ENCODE data around the gene TEKT1.

TEKT1 gene

GRCh38 chr17:6862122-6862521, 30.6 kb upstream of the TEKT1 start:
- no peak overlapping the region for H3K27ac ChIP-seq (ENCODE audit: extremely low read depth, low read depth, low read length)
- ChIA-PET POLR2A (no interaction called here), CTCF (interaction anchor here (0.6 to 5.3 kb wide), 3 partner anchors 8 to 1478 kb away, joined by 3 to 22 read pairs (median 9); no protein-coding TSS in a partner anchor)
- peaks cover 0 to 6% of the 10 kb centered on the region in 2 experiments; a peak in 2 of 3 replicates for H3K36me3 ChIP-seq (ENCODE audit: control insufficient read depth in 2 of 2, insufficient read depth in 1 of 2, low read length in 2 of 2)
- TF ChIP-seq ZNF433 (tag by site-specific recombination; IDR thresholded peaks at IDR 0.05; ENCODE audit: low read depth) (peak; percentile 99), KLF7 (tag by site-specific recombination; IDR thresholded peaks at IDR 0.05; ENCODE audit: borderline replicate concordance) (no peak), ZSCAN18 (tag by site-specific recombination; IDR thresholded peaks at IDR 0.05) (no peak), ZNF248 (tag by site-specific recombination; IDR thresholded peaks at IDR 0.05) (no peak), SP2 (tag by site-specific recombination; IDR thresholded peaks at IDR 0.05) (no peak), PRDM10 (tag by site-specific recombination; IDR thresholded peaks at IDR 0.05) (no peak), SCRT2 (tag by site-specific recombination; IDR thresholded peaks at IDR 0.05) (no peak)
- no peak overlapping the region for H3K4me3 ChIP-seq (ENCODE audit: low read depth, low read length)
- no peaks in the 10 kb centered on the region for H3K4me1 ChIP-seq (ENCODE audit: control insufficient read depth, insufficient read depth, low read length)
- H3K9me3 ChIP-seq (ENCODE audit: control insufficient read depth, insufficient read depth, low read depth, low read length), result no peaks in the 10 kb centered on the region

- H3K36me3 ChIP-seq (ENCODE audit: control insufficient read depth in 2 of 2, insufficient read depth in 1 of 2, low read length in 2 of 2), result 0 out of 3 replicates have a peak, but pooled peaks cover 0 to 3% of the 10 kb centered on the region in 2 experiments
- no peaks in the 10 kb centered on the region for H3K9me3 ChIP-seq (ENCODE audit: control insufficient read depth, insufficient read depth, low read depth, low read length)
- no peak overlapping the region for H3K4me3 ChIP-seq (ENCODE audit: low read depth, low read length)
- no peak for TF ChIP-seq ZNF114 (tag by site-specific recombination; IDR thresholded peaks at IDR 0.05)
- TF ChIP-seq KLF10 (tag by site-specific recombination; IDR thresholded peaks at IDR 0.05), result no peak
- TF ChIP-seq GLIS2 (tag by site-specific recombination; IDR thresholded peaks at IDR 0.05), result no peak
- TF ChIP-seq ZNF16 (tag by site-specific recombination; IDR thresholded peaks at IDR 0.05; ENCODE audit: low read depth), result no peak
- TF ChIP-seq ZSCAN23 (tag by site-specific recombination; IDR thresholded peaks at IDR 0.05), result no peak
- TF ChIP-seq ZNF645 (tag by site-specific recombination; IDR thresholded peaks at IDR 0.05), result no peak
- TF ChIP-seq ZNF280D (tag by site-specific recombination; IDR thresholded peaks at IDR 0.05), result no peak
- TF ChIP-seq ZNF140 (tag by site-specific recombination; IDR thresholded peaks at IDR 0.05), result no peak
- no peak for TF ChIP-seq ZSCAN4 (tag by site-specific recombination; IDR thresholded peaks at IDR 0.05)
- TF ChIP-seq ZNF10 (tag by site-specific recombination; IDR thresholded peaks at IDR 0.05), result no peak
- TF ChIP-seq ZNF658 (tag by site-specific recombination; IDR thresholded peaks at IDR 0.05), result no peak
- TF ChIP-seq YY2 (tag by site-specific recombination; IDR thresholded peaks at IDR 0.05), result no peak
- TF ChIP-seq ZNF76 (tag by site-specific recombination; IDR thresholded peaks at IDR 0.05; ENCODE audit: borderline replicate concordance, low read depth), result no peak
- TF ChIP-seq ZNF513 (tag by site-specific recombination; IDR thresholded peaks at IDR 0.05), result no peak
- POLR2A ChIA-PET, result no interaction called here
- CTCF ChIA-PET, result no interaction called here
- H3K27ac ChIP-seq (ENCODE audit: extremely low read depth, low read depth, low read length), result no peak overlapping the region
- no peaks in the 10 kb centered on the region for H3K4me1 ChIP-seq (ENCODE audit: control insufficient read depth, insufficient read depth, low read length)
Observed at GRCh38 chr17:6857904-6858303, 26.4 kb upstream of the TEKT1 start.

Measured in HEK293 (cell line).